Loucy (cell line): ENCODE data around the gene SLC25A12.
"Not testable (repeated sequence)": the region's sequence is repeated elsewhere in the genome, so short reads cannot be mapped to it uniquely, and the experiment has no call there.

Experiments used
- H2AFZ ChIP-seq: fragments of 200-600 bp; sonication (generic); 2 replicates; pipeline ENCODE4 v1.6.0; 2016; ENCODE audit warnings: antibody characterized with exemption, mild to moderate bottlenecking, low read length, moderate library complexity
- H3F3A ChIP-seq: fragments of 200-600 bp; 2 replicates; pipeline ENCODE4 v1.6.0; 2016; ENCODE audit warnings: antibody characterized with exemption, low read depth, mild to moderate bottlenecking
- H3K27me3 ChIP-seq: fragments of 200-600 bp; sonication (generic); 2 replicates; pipeline ENCODE4 v1.6.1; 2014; ENCODE audit warnings: low read length, mild to moderate bottlenecking; ENCODE audit not compliant: insufficient read depth, poor library complexity, severe bottlenecking
- H3K36me3 ChIP-seq: fragments of 200-600 bp; sonication (generic); 2 replicates; pipeline ENCODE4 v1.6.1; 2016; ENCODE audit warnings: low read length; ENCODE audit not compliant: insufficient read depth
- H3K4me1 ChIP-seq: fragments of 200-600 bp; sonication (generic); 2 replicates; pipeline ENCODE4 v1.5.1; 2014; ENCODE audit warnings: low read length, mild to moderate bottlenecking; ENCODE audit not compliant: insufficient read depth, poor library complexity, severe bottlenecking
- H3K4me2 ChIP-seq: fragments of 200-600 bp; sonication (generic); 2 replicates; pipeline ENCODE4 v1.6.0; 2014; ENCODE audit warnings: antibody characterized with exemption, low read length, low read depth, mild to moderate bottlenecking; ENCODE audit not compliant: poor library complexity, severe bottlenecking
- H3K4me3 ChIP-seq: fragments of 200-600 bp; sonication (generic); 2 replicates; pipeline ENCODE4 v1.5.1; 2014; ENCODE audit warnings: low read length, mild to moderate bottlenecking, mixed read lengths; ENCODE audit not compliant: poor library complexity, severe bottlenecking
- H3K79me2 ChIP-seq: fragments of 200-600 bp; sonication (generic); 2 replicates; pipeline ENCODE4 v1.6.1; 2014; ENCODE audit warnings: low read length; ENCODE audit not compliant: insufficient read depth
- H3K9ac ChIP-seq: fragments of 200-600 bp; sonication (generic); 2 replicates; pipeline ENCODE4 v1.6.0; 2014; ENCODE audit warnings: mild to moderate bottlenecking, low read depth, low read length, moderate library complexity; ENCODE audit not compliant: poor library complexity, severe bottlenecking
- H3K9me2 ChIP-seq: fragments of 200-600 bp; sonication (generic); replicated peaks from 2 replicates; pipeline ENCODE4 v1.6.1; 2016; ENCODE audit warnings: low read depth, low read length, mixed read lengths
- H3K9me3 ChIP-seq: fragments of 200-600 bp; sonication (generic); 2 replicates; pipeline ENCODE4 v1.6.1; 2014; ENCODE audit warnings: mild to moderate bottlenecking, antibody characterized with exemption, low read length, low read depth; ENCODE audit not compliant: insufficient read depth
- H4K20me1 ChIP-seq: fragments of 200-600 bp; sonication (generic); 2 replicates; pipeline ENCODE4 v1.6.0; 2014; ENCODE audit warnings: antibody characterized with exemption, low read length, mild to moderate bottlenecking; ENCODE audit not compliant: insufficient read depth, poor library complexity, severe bottlenecking
- CTCF ChIP-seq: fragments of 200-600 bp; sonication (generic); conservative IDR thresholded peaks from 2 replicates; pipeline ENCODE4 v1.5.1; 2014; ENCODE audit warnings: mild to moderate bottlenecking, antibody characterized with exemption, low read length
- EZH2phosphoT487 ChIP-seq: fragments of 200-600 bp; IDR thresholded peaks from 2 replicates; pipeline ENCODE4 v1.6.1; 2018; ENCODE audit warnings: antibody characterized with exemption, mild to moderate bottlenecking, moderate library complexity, borderline replicate concordance

SLC25A12 gene

GRCh38 chr2:171778515-171778914 is 115.5 kb downstream of the SLC25A12 start:
- TF ChIP-seq CTCF (no peak), EZH2phosphoT487 (no peak)
- Histone ChIP-seq H3K4me3 (no peak overlapping the region), H3K9ac (no peak overlapping the region), H3K9me2 (no peaks in the 10 kb centered on the region), H4K20me1 (no peaks in the 10 kb centered on the region), H3K36me3 (peaks cover under 1% of the 10 kb centered on the region; the same call in 1 of the 2 replicates), H3K9me3 (0 out of 2 replicates have a peak, but pooled peaks cover 6% of the 10 kb centered on the region), H3K79me2 (no peaks in the 10 kb centered on the region), H2AFZ (no peak overlapping the region), H3F3A (no peaks in the 10 kb centered on the region), H3K4me1 (no peaks in the 10 kb centered on the region), H3K27me3 (no peaks in the 10 kb centered on the region), H3K4me2 (no peak overlapping the region)

GRCh38 chr2:171774581-171774980 is 119.5 kb downstream of the SLC25A12 start:
- not testable (repeated sequence) for H3K9ac ChIP-seq, H3K4me2 ChIP-seq, H3K27me3 ChIP-seq, H3K4me3 ChIP-seq, H3K36me3 ChIP-seq, H3K9me3 ChIP-seq, H3K9me2 ChIP-seq, H3K79me2 ChIP-seq, H3F3A ChIP-seq, H2AFZ ChIP-seq, H4K20me1 ChIP-seq, H3K4me1 ChIP-seq

- Histone ChIP-seq H3K9me3 (no peaks in the 10 kb centered on the region), H3K9ac (no peak overlapping the region), H3K9me2 (no peaks in the 10 kb centered on the region), H3F3A (no peaks in the 10 kb centered on the region), H3K4me3 (no peak overlapping the region), H2AFZ (no peak overlapping the region), H3K36me3 (no peaks in the 10 kb centered on the region), H3K4me2 (no peak overlapping the region), H3K4me1 (no peaks in the 10 kb centered on the region), H3K27me3 (no peaks in the 10 kb centered on the region), H4K20me1 (no peaks in the 10 kb centered on the region), H3K79me2 (no peaks in the 10 kb centered on the region)
- TF ChIP-seq EZH2phosphoT487, result no peak
- no peak for TF ChIP-seq CTCF
These were observed 121.7 kb downstream of the SLC25A12 start for GRCh38 chr2:171772373-171772772.

- Histone ChIP-seq H3K36me3 (no peaks in the 10 kb centered on the region), H3K9me3 (no peaks in the 10 kb centered on the region), H3K4me1 (no peaks in the 10 kb centered on the region), H3K4me3 (no peak overlapping the region), H3K4me2 (no peak overlapping the region), H3K9me2 (no peaks in the 10 kb centered on the region), H2AFZ (no peak overlapping the region), H3F3A (no peaks in the 10 kb centered on the region), H3K9ac (no peak overlapping the region), H3K79me2 (no peaks in the 10 kb centered on the region), H4K20me1 (no peaks in the 10 kb centered on the region), H3K27me3 (no peaks in the 10 kb centered on the region)
- TF ChIP-seq CTCF, result no peak
- TF ChIP-seq EZH2phosphoT487, result no peak
These were observed 122.6 kb downstream of the SLC25A12 start for GRCh38 chr2:171771463-171771862.
